Umbilical cord (tissue), 2 donors: ENCODE results near the gene ELMO1. TPM values are rescaled to one million over a fixed set of nuclear protein-coding genes. Genes with fewer than 3 reads are reported as not detected.
"Not testable (repeated sequence)": the region's sequence is repeated elsewhere in the genome, so short reads cannot be mapped to it uniquely, and the experiment has no call there.

Experiments used
- DNase-seq: peaks from one replicate; pipeline ENCODE4 v3.0.0-alpha.2; 2015; ENCODE audit warnings: low spot score
- total RNA-seq: library from RNA; depleted of rRNA; stranded (reverse); fragments of >200 nt; gene quantifications from one replicate; pipeline ENCODE4 v1.2.3, GENCODE V29; 2014; ENCODE audit warnings: low replicate concordance; ENCODE audit not compliant: insufficient read depth

Gene ELMO1
- total RNA-seq, 1 donor from 2014 or later = 69.6 TPM

GRCh38 chr7:36982766-36983165 is 465.9 kb downstream of the ELMO1 start:
- no peak for DNase-seq

- peak; percentile 88 for DNase-seq
These were observed 468.8 kb downstream of the ELMO1 start for GRCh38 chr7:36979810-36980248.

DNA sequence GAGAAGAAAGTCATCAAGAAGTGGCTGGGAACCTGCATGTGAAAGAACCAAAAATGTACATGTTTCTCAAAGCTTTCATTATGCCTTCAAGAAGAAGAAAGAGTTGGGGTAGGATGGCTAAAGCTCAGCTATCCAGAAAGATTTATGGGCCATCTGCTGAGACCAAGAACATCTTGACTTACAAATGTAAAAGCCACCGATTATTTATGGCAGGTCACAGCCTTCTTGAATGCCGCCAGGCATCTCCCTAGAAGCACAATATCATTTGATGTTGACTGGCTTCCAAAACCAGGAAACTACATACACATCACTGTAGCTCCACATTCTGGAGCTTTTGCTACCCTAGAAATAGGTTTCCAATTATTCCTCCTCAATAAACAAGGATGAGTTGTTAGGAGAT is 470.2 kb downstream of the ELMO1 start:
- no peak for DNase-seq

DNA sequence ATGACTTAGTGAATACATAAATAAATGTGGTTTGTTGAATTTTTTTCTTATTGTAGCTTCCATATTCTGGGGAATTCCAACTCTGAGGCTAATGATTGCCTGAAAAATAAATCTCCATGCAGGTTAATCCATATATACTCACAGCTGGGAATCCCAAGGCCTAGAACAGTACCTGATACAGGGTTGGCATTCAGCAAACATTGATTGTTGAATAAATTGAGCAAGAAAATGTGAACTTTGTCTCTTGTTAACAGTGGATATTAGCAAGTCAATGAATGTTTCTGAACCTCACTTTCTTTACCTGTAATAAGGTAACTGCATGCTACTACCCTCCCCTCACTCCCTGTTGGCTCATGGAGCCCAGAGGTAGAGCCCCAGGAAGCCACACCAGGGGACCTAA is 470.8 kb downstream of the ELMO1 start:
- no peak for DNase-seq

GRCh38 chr7:36973534-36973933 is 475.1 kb downstream of the ELMO1 start:
- not testable (repeated sequence) for DNase-seq

- no peak for DNase-seq
These were observed 476.5 kb downstream of the ELMO1 start for GRCh38 chr7:36972140-36972518.

DNA sequence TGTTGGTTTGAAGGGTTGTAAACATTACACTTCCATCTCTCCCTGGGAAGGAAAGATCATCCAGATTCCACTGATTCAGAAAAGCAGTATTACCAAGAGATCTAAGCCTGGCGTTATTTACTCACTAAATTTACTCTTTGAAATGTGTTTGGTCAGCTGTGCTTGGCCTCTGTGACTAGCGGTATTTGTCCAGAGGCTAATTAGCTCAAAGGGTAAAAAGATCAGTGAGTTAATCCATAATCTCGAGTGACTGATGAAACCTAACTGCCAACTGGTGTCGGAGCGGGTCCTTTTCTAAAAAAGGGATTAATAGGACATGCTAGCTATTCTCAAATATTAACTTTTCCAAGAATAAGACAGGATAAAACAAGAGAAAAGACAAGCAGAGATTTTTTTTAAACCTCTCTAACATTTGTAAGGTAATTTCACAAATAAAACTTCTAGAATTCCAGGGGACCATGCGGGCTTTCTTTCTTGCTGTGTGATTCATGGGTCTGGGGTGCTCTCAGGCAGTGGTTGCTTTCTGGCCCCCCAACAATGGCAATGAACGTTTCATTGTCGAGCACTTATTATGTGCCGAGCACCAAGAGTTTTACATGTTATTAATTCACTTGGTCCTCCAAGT is 477.0 kb downstream of the ELMO1 start:
- DNase-seq = no peak

GRCh38 chr7:36970551-36971514 is 477.8 kb downstream of the ELMO1 start:
- no peak for DNase-seq

- DNase-seq = no peak
These were observed 479.3 kb downstream of the ELMO1 start for GRCh38 chr7:36969376-36969775.

GRCh38 chr7:36967387-36967786 is 481.3 kb downstream of the ELMO1 start:
- peak; percentile 66 for DNase-seq

DNA sequence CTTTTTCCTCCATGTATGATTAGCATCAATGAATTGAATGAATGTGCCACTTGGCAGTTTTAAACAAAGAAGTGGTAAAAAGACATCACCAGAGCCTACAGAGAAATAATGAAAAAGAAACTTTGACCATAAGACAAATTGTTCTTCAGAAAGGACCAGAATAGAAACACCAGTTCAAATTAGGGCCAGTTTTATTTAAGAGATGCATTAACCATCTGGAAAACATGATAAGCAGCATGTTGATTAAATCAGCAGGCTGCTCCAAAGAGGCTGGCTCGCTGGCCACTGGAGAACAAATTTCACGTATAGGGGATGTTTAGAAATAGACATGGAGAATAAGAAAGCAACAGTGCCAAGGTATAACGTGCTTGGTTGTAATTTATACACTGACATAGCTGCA is 482.0 kb downstream of the ELMO1 start:
- DNase-seq = no peak

DNA sequence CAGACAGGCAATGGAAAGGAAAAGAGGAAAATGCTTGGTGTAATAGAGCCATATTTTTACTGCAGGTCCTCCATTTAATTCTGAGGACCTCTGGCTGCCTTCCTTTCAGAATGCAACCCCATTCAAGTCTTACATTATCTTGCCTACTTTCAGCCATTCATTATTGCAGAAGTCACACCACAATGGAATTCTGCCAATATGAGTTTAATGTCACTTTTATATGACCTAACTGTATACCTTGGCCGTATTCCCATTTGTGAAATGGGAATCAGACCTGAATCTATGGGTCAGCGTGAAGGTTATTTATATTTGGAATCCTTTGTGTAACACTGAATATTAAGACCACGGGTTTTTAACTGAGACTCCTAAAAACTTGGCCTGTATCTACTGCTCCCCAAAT is 482.6 kb downstream of the ELMO1 start:
- no peak for DNase-seq

GRCh38 chr7:36965625-36966024 is 483.0 kb downstream of the ELMO1 start:
- DNase-seq = no peak

DNA sequence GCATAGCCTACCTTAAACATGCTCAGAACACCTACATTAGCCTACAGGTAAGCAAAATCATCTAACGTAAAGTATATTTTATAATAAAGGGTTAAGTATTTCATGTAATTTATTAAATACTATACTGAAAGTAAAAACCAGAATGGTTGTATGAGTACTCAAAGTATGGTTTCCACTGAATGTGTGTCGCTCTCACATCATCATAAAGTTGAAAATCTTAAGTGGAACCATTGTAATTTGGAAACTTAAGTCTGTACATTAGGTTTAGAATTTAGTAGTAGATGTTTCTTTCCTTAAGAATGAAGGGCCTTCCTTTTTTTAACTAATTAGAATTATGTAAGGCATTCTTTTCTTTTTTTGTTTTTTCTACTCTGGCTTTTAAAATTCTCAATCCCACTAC is 484.4 kb downstream of the ELMO1 start:
- DNase-seq = no peak

DNA sequence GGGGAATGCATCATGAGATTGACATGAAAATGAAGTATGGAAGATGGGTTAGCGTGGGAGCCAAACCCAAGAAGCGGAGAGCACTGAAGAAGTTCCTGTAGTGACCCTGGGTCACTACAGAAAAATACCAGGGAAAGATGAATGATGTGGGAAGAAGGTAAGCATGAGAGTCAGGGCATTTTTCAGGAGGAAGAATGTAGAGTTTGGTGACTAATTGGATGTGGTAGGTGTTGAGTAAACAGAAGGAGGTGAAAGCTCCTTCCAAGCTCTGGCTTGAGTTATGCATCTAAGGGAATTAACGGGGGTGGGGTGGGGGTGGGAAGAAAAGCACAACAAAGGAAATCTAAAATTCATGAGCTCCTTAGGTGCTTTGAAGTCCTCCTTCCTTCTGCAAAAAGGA is 486.3 kb downstream of the ELMO1 start:
- DNase-seq = no peak

DNA sequence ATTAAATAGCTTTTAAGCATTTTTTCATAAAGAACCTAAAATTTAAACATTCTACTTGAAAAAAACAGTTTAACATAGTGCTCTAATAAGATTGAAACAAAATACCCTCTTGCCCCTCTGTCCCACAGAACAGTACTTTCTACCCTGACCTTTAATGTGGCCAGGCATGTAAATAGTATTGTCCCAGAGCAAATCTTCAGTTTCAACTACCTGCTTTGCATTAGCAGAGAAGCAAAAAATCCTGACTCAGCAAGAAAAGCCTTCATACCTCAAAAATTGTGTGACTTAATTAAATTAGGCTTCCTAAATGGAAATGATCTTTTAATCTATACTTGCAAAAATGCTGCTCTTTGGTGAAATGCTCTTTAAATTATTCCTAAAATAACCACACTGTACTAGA is 487.0 kb downstream of the ELMO1 start:
- no peak for DNase-seq

- DNase-seq = no peak
These were observed 487.6 kb downstream of the ELMO1 start for GRCh38 chr7:36961097-36961496.

DNA sequence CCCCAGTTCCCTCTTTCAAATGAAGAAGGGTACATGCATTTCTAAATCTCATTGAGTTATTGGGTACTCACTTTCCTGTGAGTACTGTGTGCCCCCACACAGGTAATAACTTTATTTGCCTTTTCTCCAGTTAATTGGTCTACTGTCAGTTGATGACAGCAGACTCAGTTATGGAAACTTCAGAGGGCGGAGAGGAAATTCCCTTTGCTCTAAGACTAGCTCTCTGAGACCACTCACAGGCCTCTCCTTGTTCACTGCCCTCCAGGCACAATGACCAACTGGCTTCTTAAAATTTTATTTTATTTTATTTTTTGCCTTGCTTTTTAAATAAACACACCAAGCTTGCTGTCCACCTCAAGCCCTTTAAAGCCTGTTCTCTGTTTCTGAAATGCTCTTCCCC is 488.6 kb downstream of the ELMO1 start:
- DNase-seq = no peak

GRCh38 chr7:36958111-36958733 is 490.4 kb downstream of the ELMO1 start:
- no peak for DNase-seq

DNA sequence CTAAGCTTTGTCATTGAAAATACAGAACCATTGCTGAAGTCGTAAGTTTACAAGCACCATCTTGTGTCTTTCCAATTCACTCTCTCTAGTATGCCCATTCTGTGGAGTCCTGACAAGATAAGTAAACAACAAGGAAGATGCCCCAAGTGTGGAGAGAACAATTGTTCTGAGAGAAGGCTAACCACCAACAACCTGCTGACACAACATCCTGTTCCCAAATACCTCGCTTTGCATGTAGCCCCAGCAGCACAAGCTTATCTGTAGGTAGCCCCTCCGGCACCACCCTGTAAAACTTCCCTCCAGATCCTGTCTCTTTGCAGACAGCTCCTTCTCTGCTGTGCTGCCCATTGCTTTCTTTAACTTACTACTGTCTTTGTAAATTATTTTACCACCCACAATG is 491.0 kb downstream of the ELMO1 start:
- DNase-seq = no peak

- no peak for DNase-seq
These were observed 491.9 kb downstream of the ELMO1 start for GRCh38 chr7:36956814-36957213.

- no peak for DNase-seq
These were observed 493.1 kb downstream of the ELMO1 start for GRCh38 chr7:36955456-36956129.
